CD14-positive monocyte (primary cell): Measurements from ENCODE around the gene GLB1L3. TPM values are rescaled to one million over a fixed set of nuclear protein-coding genes. Genes with fewer than 3 reads are reported as not detected.
A peak's percentile ranks its signal among the peaks of the same experiment; 100 is the strongest.

Experiments
- DNase-seq, 3 donors: peaks; one replicate each; pipeline ENCODE4 v3.0.0-alpha.2; 2011 to 2022
- H2AFZ ChIP-seq: 2 replicates; pipeline ENCODE4 v1.6.0; 2012; ENCODE audit warnings: mild to moderate bottlenecking, low read depth, low read length, inconsistent platforms; ENCODE audit not compliant: insufficient read depth, poor library complexity, severe bottlenecking
- H3K27ac ChIP-seq, 2 donors: 1 replicate in 1 of 2; 2 replicates in 1 of 2; pipeline ENCODE4 v1.5.1; 2012 to 2013; ENCODE audit warnings: low read length in 2 of 2, control low read depth in 1 of 2, inconsistent platforms in 1 of 2, low read depth in 1 of 2, mild to moderate bottlenecking in 1 of 2
- H3K27me3 ChIP-seq, 2 donors: one replicate each; pipeline versions ENCODE4 v1.6.0 to v1.6.1; 2011 to 2013; ENCODE audit warnings: low read length in 2 of 2; ENCODE audit not compliant: control insufficient read depth in 2 of 2, insufficient read depth in 2 of 2
- H3K36me3 ChIP-seq, 2 donors: replicated peaks in 1 of 2; 1 replicate in 1 of 2; 2 replicates in 1 of 2; pipeline versions ENCODE4 v1.5.1 to v1.6.1; 2012 to 2013; ENCODE audit warnings: low read length in 2 of 2, control low read depth in 1 of 2, inconsistent platforms in 1 of 2, mild to moderate bottlenecking in 1 of 2; ENCODE audit not compliant: insufficient read depth in 2 of 2, control insufficient read depth in 1 of 2
- H3K4me1 ChIP-seq, 2 donors: 1 replicate in 1 of 2; 2 replicates in 1 of 2; pipeline versions ENCODE4 v1.5.1 to v1.6.1; 2012 to 2013; ENCODE audit warnings: low read length in 2 of 2, control low read depth in 1 of 2, inconsistent platforms in 1 of 2, mild to moderate bottlenecking in 1 of 2, moderate library complexity in 1 of 2; ENCODE audit not compliant: insufficient read depth in 2 of 2, control insufficient read depth in 1 of 2
- H3K4me2 ChIP-seq: replicated peaks from 2 replicates; pipeline ENCODE3; 2012; ENCODE audit warnings: low read length, moderate library complexity, mild to moderate bottlenecking; ENCODE audit not compliant: poor library complexity, severe bottlenecking; ENCODE audit errors: extremely low read depth
- H3K4me3 ChIP-seq, 3 experiments: fragments of 200-600 bp in 1 of 3; sonication (generic) in 1 of 3; replicated peaks in 1 of 3; 1 replicate in 2 of 3; 2 replicates in 1 of 3; pipeline ENCODE4 v1.5.1; 2011 to 2013; ENCODE audit warnings: low read length in 3 of 3, mild to moderate bottlenecking in 3 of 3, control low read depth in 2 of 3, low read depth in 2 of 3, inconsistent platforms in 1 of 3, moderate library complexity in 1 of 3
- H3K79me2 ChIP-seq: 2 replicates; pipeline ENCODE4 v1.6.0; 2012; ENCODE audit warnings: mild to moderate bottlenecking, control low read depth, inconsistent platforms, low read length, moderate library complexity; ENCODE audit not compliant: insufficient read depth
- H3K9ac ChIP-seq: 2 replicates; pipeline ENCODE4 v1.6.0; 2017; ENCODE audit warnings: low read length, mild to moderate bottlenecking; ENCODE audit not compliant: insufficient read depth, poor library complexity, severe bottlenecking
- H3K9me3 ChIP-seq, 2 donors: replicated peaks in 1 of 2; 1 replicate in 1 of 2; 2 replicates in 1 of 2; pipeline versions ENCODE4 v1.5.1 to v1.6.1; 2012 to 2013; ENCODE audit warnings: low read length in 2 of 2, control low read depth in 1 of 2; ENCODE audit not compliant: control insufficient read depth in 1 of 2, insufficient read depth in 1 of 2
- H4K20me1 ChIP-seq: 2 replicates; pipeline ENCODE4 v1.6.0; 2012; ENCODE audit warnings: mild to moderate bottlenecking, low read length, control low read depth, moderate library complexity; ENCODE audit not compliant: insufficient read depth
- H3K27ac Mint-ChIP-seq, 7 donors: one replicate each; pipeline ENCODE4 v1.8.0; 2020; ENCODE audit warnings: mild to moderate bottlenecking in 7 of 7, mixed read lengths in 7 of 7, moderate library complexity in 6 of 7, inconsistent platforms in 2 of 7
- H3K27me3 Mint-ChIP-seq, 3 donors: one replicate each; pipeline ENCODE4 v1.8.0; 2021 to 2022; ENCODE audit warnings: low read depth in 3 of 3, mild to moderate bottlenecking in 3 of 3, mixed read lengths in 3 of 3, moderate library complexity in 3 of 3, inconsistent platforms in 1 of 3
- H3K36me3 Mint-ChIP-seq, 2 donors: one replicate each; pipeline ENCODE4 v1.8.0; 2020; ENCODE audit warnings: mixed read lengths in 2 of 2, inconsistent platforms in 1 of 2, mild to moderate bottlenecking in 1 of 2
- H3K4me1 Mint-ChIP-seq: one replicate; pipeline ENCODE4 v1.8.0; 2020; ENCODE audit warnings: mild to moderate bottlenecking, mixed read lengths
- H3K4me3 Mint-ChIP-seq, 2 donors: one replicate each; pipeline ENCODE4 v1.8.0; 2020; ENCODE audit warnings: mild to moderate bottlenecking in 2 of 2, mixed read lengths in 2 of 2, moderate library complexity in 1 of 2
- H3K9me3 Mint-ChIP-seq, 7 donors: one replicate each; pipeline ENCODE4 v1.8.0; 2020 to 2022; ENCODE audit warnings: mixed read lengths in 7 of 7, mild to moderate bottlenecking in 6 of 7, moderate library complexity in 6 of 7, inconsistent platforms in 2 of 7
- CTCF ChIP-seq: fragments of 200-600 bp; IDR thresholded peaks from one replicate; pipeline ENCODE4 v1.8.0; 2022; ENCODE audit warnings: antibody characterized with exemption, mild to moderate bottlenecking
- WGBS: methylation state at CpG from one replicate; pipeline ENCODE4 v1.1.5; 2013; ENCODE audit warnings: missing lambda C conversion rate; ENCODE audit not compliant: insufficient coverage; 5-methylcytosine and 5-hydroxymethylcytosine counted together
- intact Hi-C, 2 donors: fragments of 100-400 bp; cut with micrococcal nuclease; formaldehyde crosslinking; loops; one replicate each; pipeline versions ENCODE4 v1.15.0 to v1.15.1; 2023
- polyA plus RNA-seq, 3 donors: library from polyadenylated mRNA; depleted of rRNA in 1 of 3; unstranded in 2 of 3; stranded (reverse) in 1 of 3; fragments of 300-500 nt in 2 of 3; fragments of >200 nt in 1 of 3; fragmentation: Illumina TruSeq in 2 of 3; gene quantifications; 1 replicate in 2 of 3; 2 replicates in 1 of 3; pipeline ENCODE4 v1.2.3, GENCODE V29; 2012 to 2021

GLB1L3 gene
- polyA plus RNA-seq, 3 donors: not detected

GRCh38 chr11:134243913-134244312, 32.3 kb upstream of the GLB1L3 start:
- H3K4me3 ChIP-seq: no peak overlapping the region
- H3K9ac ChIP-seq: no peak overlapping the region
- 94% methylated on average over 3 of the region's 4 CpGs for WGBS
- no peak overlapping the region for H3K4me3 Mint-ChIP-seq
- DNase-seq: no peak
- H3K27ac Mint-ChIP-seq: no peak overlapping the region
- no peaks in the 10 kb centered on the region for H3K9me3 Mint-ChIP-seq
- TF ChIP-seq CTCF: no peak
- H3K27me3 ChIP-seq: no peaks in the 10 kb centered on the region
- H3K36me3 ChIP-seq: peaks cover 96 to 100% of the 10 kb centered on the region in 2 donors
- peaks cover 87 to 99% of the 10 kb centered on the region in 2 donors for H3K36me3 Mint-ChIP-seq
- no peak overlapping the region for H2AFZ ChIP-seq
- no peak overlapping the region for H3K4me2 ChIP-seq
- intact Hi-C loops: no loop called here
- H3K4me1 ChIP-seq: no peaks in the 10 kb centered on the region
- no peaks in the 10 kb centered on the region for H4K20me1 ChIP-seq
- H3K79me2 ChIP-seq: no peaks in the 10 kb centered on the region
- no peaks in the 10 kb centered on the region for H3K27me3 Mint-ChIP-seq
- no peaks in the 10 kb centered on the region for H3K4me1 Mint-ChIP-seq
- no peak overlapping the region for H3K27ac ChIP-seq
- no peaks in the 10 kb centered on the region for H3K9me3 ChIP-seq

- Histone ChIP-seq H2AFZ (no peak overlapping the region), H3K79me2 (no peaks in the 10 kb centered on the region), H3K9ac (no peak overlapping the region), H4K20me1 (no peaks in the 10 kb centered on the region), H3K27me3 (no peaks in the 10 kb centered on the region), H3K4me3 (no peak overlapping the region), H3K4me1 (no peaks in the 10 kb centered on the region), H3K27ac (no peak overlapping the region), H3K4me2 (no peak overlapping the region), H3K9me3 (no peaks in the 10 kb centered on the region), H3K36me3 (peaks cover 93 to 100% of the 10 kb centered on the region in 2 donors)
- Mint-ChIP-seq H3K4me1 (no peaks in the 10 kb centered on the region), H3K27me3 (no peaks in the 10 kb centered on the region), H3K27ac (no peak overlapping the region), H3K4me3 (no peak overlapping the region), H3K36me3 (peaks cover 86 to 99% of the 10 kb centered on the region in 2 donors), H3K9me3 (no peaks in the 10 kb centered on the region)
- intact Hi-C loops: no loop called here
- peak; percentile 25 for TF ChIP-seq CTCF
- DNase-seq: no peak
- 88% methylated on average over 7 of the region's 7 CpGs for WGBS
Observed at GRCh38 chr11:134244593-134244992, 31.6 kb upstream of the GLB1L3 start.
